GM12878 (cell line): Measurements from ENCODE around the gene NHSL2. TPM values are rescaled to one million over a fixed set of nuclear protein-coding genes. Genes with fewer than 3 reads are reported as not detected.

Experiments
- ATAC-seq: fragments of 200-7000 bp; cut with Tn5 transposase; 3 replicates; pipeline ENCODE4 v1.9.1; 2020; ENCODE audit warnings: mild to moderate bottlenecking, moderate library complexity
- BruUV-seq: library from RNA; stranded (reverse); fragments of 400-500 nt; replicated peaks from 2 replicates; lab custom pipeline; 2021; lab: Mats Ljungman, UMichigan
- CTCF ChIA-PET: fragments of 300-600 bp; sonication (Branson Sonifier 250); formaldehyde crosslinking; extraction: SDS; loops from one replicate; lab custom pipeline; 2021; ENCODE audit warnings: inconsistent platforms; lab: Yijun Ruan, JAX
- POLR2A ChIA-PET: fragments of 350-600 bp; formaldehyde crosslinking; extraction: SDS; loops from one replicate; lab custom pipeline; 2021; ENCODE audit warnings: inconsistent platforms; lab: Charles Lee
- RAD21 ChIA-PET: fragments of 300-600 bp; sonication (Branson Sonifier 250); formaldehyde crosslinking; loops from one replicate; lab custom pipeline; 2023; ENCODE audit warnings: antibody characterized with exemption; ENCODE audit not compliant: unreplicated experiment; lab: Charles Lee
- SMC1A ChIA-PET: fragments of 300-600 bp; sonication (Branson Sonifier 250); formaldehyde crosslinking; loops from one replicate; lab custom pipeline; 2023; ENCODE audit not compliant: unreplicated experiment, uncharacterized antibody; lab: Charles Lee
- DNase-seq: peaks from one replicate; pipeline ENCODE4 v3.0.0-alpha.2; 2011; ENCODE audit warnings: low read depth, low spot score
- FAIRE-seq: peaks from 3 replicates; lab custom pipeline; 2011; peaks lifted over from hg19 to GRCh38; lab: Jason Lieb, UNC
- H2AFZ ChIP-seq: 2 replicates; pipeline ENCODE4 v1.6.0; 2011; ENCODE audit warnings: low read depth, low read length, control low read depth; ENCODE audit not compliant: control insufficient read depth
- H3K27ac ChIP-seq: 2 replicates; pipeline ENCODE4 v1.5.1; 2011; ENCODE audit warnings: control low read depth; ENCODE audit not compliant: control insufficient read depth, insufficient read depth
- H3K27me3 ChIP-seq, 2 experiments: replicated peaks in 1 of 2; 2 replicates each; pipeline versions ENCODE4 v1.6.0 to v1.6.1; 2011; ENCODE audit warnings: low read length in 1 of 2; ENCODE audit not compliant: control insufficient read depth in 2 of 2, insufficient read depth in 2 of 2
- H3K36me3 ChIP-seq, 2 experiments: 2 replicates each; pipeline ENCODE4 v1.5.1; 2011; ENCODE audit warnings: low read length in 1 of 2; ENCODE audit not compliant: control insufficient read depth in 2 of 2, insufficient read depth in 2 of 2
- H3K4me1 ChIP-seq: 2 replicates; pipeline ENCODE4 v1.6.1; 2011; ENCODE audit warnings: mild to moderate bottlenecking, low read length, moderate library complexity, mixed read lengths; ENCODE audit not compliant: control insufficient read depth, insufficient read depth
- H3K4me2 ChIP-seq: 2 replicates; pipeline ENCODE4 v1.6.0; 2011; ENCODE audit warnings: control low read depth; ENCODE audit not compliant: control insufficient read depth, insufficient read depth
- H3K4me3 ChIP-seq: fragments of 200-600 bp; sonication (generic); 2 replicates; pipeline ENCODE4 v1.5.1; 2016
- H3K79me2 ChIP-seq: 2 replicates; pipeline ENCODE4 v1.6.0; 2011; ENCODE audit warnings: low read length; ENCODE audit not compliant: control insufficient read depth, insufficient read depth
- H3K9ac ChIP-seq: 2 replicates; pipeline ENCODE4 v1.8.0; 2011; ENCODE audit warnings: low read length, control low read depth, mixed read lengths; ENCODE audit not compliant: control insufficient read depth, insufficient read depth
- H3K9me3 ChIP-seq: replicated peaks from 3 replicates; pipeline ENCODE4 v1.5.1; 2011; ENCODE audit warnings: mild to moderate bottlenecking, low read length; ENCODE audit not compliant: control insufficient read depth, insufficient read depth
- H4K20me1 ChIP-seq: 2 replicates; pipeline ENCODE4 v1.6.0; 2011; ENCODE audit not compliant: control insufficient read depth, insufficient read depth
- ASH2L ChIP-seq: fragments of 300-600, 200-600 bp; sonication (generic); IDR thresholded peaks from 2 replicates; pipeline ENCODE4 v1.6.1; 2017; ENCODE audit warnings: low read depth, mild to moderate bottlenecking, borderline replicate concordance
- BRCA1 ChIP-seq: IDR thresholded peaks from 2 replicates; pipeline ENCODE4 v1.6.1; 2011; ENCODE audit warnings: low read depth, low read length, improper control_type of control experiment
- CREB1 ChIP-seq: IDR thresholded peaks from 2 replicates; pipeline ENCODE4 v1.6.1; 2012; ENCODE audit warnings: low read depth, mild to moderate bottlenecking, inconsistent platforms
- E4F1 ChIP-seq: fragments of 450-650 bp; IDR thresholded peaks from 2 replicates; pipeline ENCODE4 v1.6.1; 2018; ENCODE audit warnings: borderline replicate concordance, mild to moderate bottlenecking; ENCODE audit not compliant: partially characterized antibody
- EED ChIP-seq: sonication (generic); IDR thresholded peaks from 2 replicates; pipeline ENCODE4 v1.6.1; 2016; ENCODE audit warnings: antibody characterized with exemption, low read depth
- FOS ChIP-seq: IDR thresholded peaks from 3 replicates; pipeline ENCODE4 v1.6.1; 2011; ENCODE audit warnings: borderline replicate concordance; ENCODE audit not compliant: insufficient read length; ENCODE audit errors: extremely low read depth
- FOXK2 ChIP-seq: fragments of 450-650 bp; IDR thresholded peaks from 2 replicates; pipeline ENCODE4 v1.6.1; 2017; ENCODE audit warnings: mild to moderate bottlenecking, moderate library complexity
- FOXM1 ChIP-seq: IDR thresholded peaks from 2 replicates; pipeline ENCODE4 v1.6.1; 2012; ENCODE audit warnings: low read depth, mild to moderate bottlenecking, inconsistent platforms, low read length, moderate library complexity
- GATAD2B ChIP-seq: fragments of 450-650 bp; conservative IDR thresholded peaks from 2 replicates; pipeline ENCODE4 v1.6.1; 2017; ENCODE audit warnings: low read depth, mild to moderate bottlenecking, moderate library complexity
- KDM1A ChIP-seq: fragments of 200-600 bp; sonication (generic); IDR thresholded peaks from 2 replicates; pipeline ENCODE4 v1.6.1; 2016; ENCODE audit warnings: borderline replicate concordance
- KLF5 ChIP-seq: fragments of 450-650 bp; IDR thresholded peaks from 2 replicates; pipeline ENCODE4 v1.6.1; 2014; ENCODE audit warnings: mild to moderate bottlenecking; ENCODE audit not compliant: partially characterized antibody
- NFYA ChIP-seq: IDR thresholded peaks from 2 replicates; pipeline ENCODE4 v1.6.1; 2011; ENCODE audit warnings: low read depth, mild to moderate bottlenecking, low read length, improper control_type of control experiment, borderline replicate concordance
- NR2C1 ChIP-seq: fragments of 450-650 bp; IDR thresholded peaks from 2 replicates; pipeline ENCODE4 v1.6.1; 2017; ENCODE audit warnings: antibody characterized with exemption, mild to moderate bottlenecking, moderate library complexity
- SIX5 ChIP-seq: IDR thresholded peaks from 2 replicates; pipeline ENCODE4 v1.6.1; 2011; ENCODE audit warnings: mild to moderate bottlenecking, low read depth, low read length, moderate library complexity; ENCODE audit not compliant: severe bottlenecking
- WGBS: methylation state at CpG from one replicate; pipeline ENCODE4 v1.1.6; 2016; ENCODE audit warnings: low lambda C conversion rate; ENCODE audit not compliant: insufficient replicate concordance, insufficient coverage; ENCODE audit errors: missing lambda C conversion rate; 5-methylcytosine and 5-hydroxymethylcytosine counted together
- in situ Hi-C: fragments of 300-500 bp; cut with MboI; formaldehyde crosslinking; loops from 9 replicates; pipeline ENCODE4 v1.14.3; 2018; ENCODE audit warnings: mixed read lengths
- intact Hi-C: fragments of 100-400 bp; cut with micrococcal nuclease; formaldehyde crosslinking; loops from one replicate; pipeline ENCODE4 v1.14.2; 2022; ENCODE audit not compliant: unreplicated experiment
- polyA plus RNA-seq, 11 experiments: library from polyadenylated mRNA; depleted of rRNA in 4 of 11; unstranded in 6 of 11; stranded (reverse) in 5 of 11; fragments of >200 nt; fragmentation: Nextera tagmentation in 4 of 11; fragmentation: Illumina TruSeq in 1 of 11; extraction: Ambion mirVana in 4 of 11; extraction: Trizol in 1 of 11; gene quantifications; 1 replicate in 1 of 11; 2 replicates in 10 of 11; pipeline versions ENCODE4 v1.2.1 to v1.2.3, GENCODE V29; 2011 to 2016; ENCODE audit warnings: inconsistent platforms in 2 of 11, missing spikeins in 2 of 11, low read depth in 1 of 11
- total RNA-seq, 4 experiments: library from RNA; depleted of rRNA in 3 of 4; stranded (reverse); fragments of >200 nt in 3 of 4; fragmentation: Illumina TruSeq in 1 of 4; extraction: Trizol in 1 of 4; gene quantifications; 2 replicates each; pipeline versions ENCODE4 v1.2.1 to v1.2.3, GENCODE V29; 2013 to 2021
- TF ChIP-seq, protein P1 (sequence below): IDR thresholded peaks from 2 replicates; pipeline ENCODE4 v1.6.1; 2011; ENCODE audit warnings: borderline replicate concordance, low read depth, mild to moderate bottlenecking, moderate library complexity, low read length; ENCODE audit not compliant: insufficient read depth, poor library complexity, severe bottlenecking
- TF ChIP-seq, protein P2 (sequence below): IDR thresholded peaks from 2 replicates; pipeline ENCODE4 v1.6.1; 2011; ENCODE audit warnings: low read depth, mild to moderate bottlenecking, low read length, moderate library complexity, borderline replicate concordance; ENCODE audit errors: extremely low read depth
- TF ChIP-seq, protein P3 (sequence below): IDR thresholded peaks from 2 replicates; pipeline ENCODE4 v1.6.1; 2012; ENCODE audit warnings: low read depth, low read length, improper control_type of control experiment

NHSL2 gene
- total and polyA plus RNA-seq, 10 of the 15 experiments (the other 5 are each of a cell fraction or from before 2014, with no cell fraction given), result 0.05 to 0.53 (median 0.07) TPM; not detected in 2

DNA sequence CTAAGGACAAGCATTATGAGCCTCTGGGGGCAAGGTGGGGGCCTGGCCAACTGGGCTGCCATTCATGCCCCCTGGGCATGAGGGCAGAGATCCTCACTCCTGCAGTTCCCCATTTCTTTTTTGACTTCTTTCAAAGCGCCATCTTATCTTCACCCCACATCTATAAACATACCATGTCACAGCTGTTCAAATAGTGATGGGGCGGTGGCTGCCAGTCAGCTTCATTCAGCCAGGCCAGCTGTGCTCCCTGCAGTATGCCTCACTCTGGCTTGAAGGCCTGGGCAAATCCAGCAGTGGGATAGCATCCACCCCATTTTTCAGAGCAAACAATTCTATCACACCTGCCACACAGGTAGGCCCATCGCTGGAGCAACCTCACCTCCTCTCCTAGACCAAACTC, 85.5 kb downstream of the NHSL2 start:
- in situ Hi-C loops, result loop anchor here (5.0 kb wide), 1 partner anchor 131 kb away; no protein-coding TSS in a partner anchor
- ChIA-PET POLR2A (no interaction called here), CTCF (interaction anchor here (1.2 kb wide), 1 partner anchor 26 kb away, joined by 3 read pairs; no protein-coding TSS in a partner anchor)

More for the DNA sequence above, 85.5 kb downstream of the NHSL2 start:
- Histone ChIP-seq H2AFZ (no peak overlapping the region), H4K20me1 (no peaks in the 10 kb centered on the region), H3K9me3 (no peaks in the 10 kb centered on the region), H3K79me2 (no peaks in the 10 kb centered on the region), H3K4me3 (no peak overlapping the region), H3K4me1 (no peaks in the 10 kb centered on the region), H3K9ac (no peak overlapping the region), H3K4me2 (no peak overlapping the region), H3K36me3 (no peaks in the 10 kb centered on the region), H3K27me3 (no peaks in the 10 kb centered on the region; a peak in 1 of 4 replicates), H3K27ac (no peak overlapping the region)
- DNase-seq (no peak), ATAC-seq (no peak), FAIRE-seq (no peak)
- no peak for TF ChIP-seq BRCA1
- TF ChIP-seq FOXM1, result no peak
- no peak for TF ChIP-seq GATAD2B
- TF ChIP-seq, protein P1, sequence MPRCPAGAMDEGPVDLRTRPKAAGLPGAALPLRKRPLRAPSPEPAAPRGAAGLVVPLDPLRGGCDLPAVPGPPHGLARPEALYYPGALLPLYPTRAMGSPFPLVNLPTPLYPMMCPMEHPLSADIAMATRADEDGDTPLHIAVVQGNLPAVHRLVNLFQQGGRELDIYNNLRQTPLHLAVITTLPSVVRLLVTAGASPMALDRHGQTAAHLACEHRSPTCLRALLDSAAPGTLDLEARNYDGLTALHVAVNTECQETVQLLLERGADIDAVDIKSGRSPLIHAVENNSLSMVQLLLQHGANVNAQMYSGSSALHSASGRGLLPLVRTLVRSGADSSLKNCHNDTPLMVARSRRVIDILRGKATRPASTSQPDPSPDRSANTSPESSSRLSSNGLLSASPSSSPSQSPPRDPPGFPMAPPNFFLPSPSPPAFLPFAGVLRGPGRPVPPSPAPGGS, result no peak
- TF ChIP-seq NR2C1, result no peak
- no peak for TF ChIP-seq SIX5
- TF ChIP-seq FOXK2, result no peak
- TF ChIP-seq EED, result no peak
- TF ChIP-seq, protein P2, sequence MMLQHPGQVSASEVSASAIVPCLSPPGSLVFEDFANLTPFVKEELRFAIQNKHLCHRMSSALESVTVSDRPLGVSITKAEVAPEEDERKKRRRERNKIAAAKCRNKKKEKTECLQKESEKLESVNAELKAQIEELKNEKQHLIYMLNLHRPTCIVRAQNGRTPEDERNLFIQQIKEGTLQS, result no peak
- no peak for TF ChIP-seq ASH2L
- no peak for TF ChIP-seq CREB1
- TF ChIP-seq KLF5, result no peak
- no peak for TF ChIP-seq KDM1A
- no peak for TF ChIP-seq FOS
- TF ChIP-seq NFYA, result no peak
- TF ChIP-seq E4F1, result no peak
- TF ChIP-seq, protein P3, sequence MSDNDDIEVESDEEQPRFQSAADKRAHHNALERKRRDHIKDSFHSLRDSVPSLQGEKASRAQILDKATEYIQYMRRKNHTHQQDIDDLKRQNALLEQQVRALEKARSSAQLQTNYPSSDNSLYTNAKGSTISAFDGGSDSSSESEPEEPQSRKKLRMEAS, result no peak
- ChIA-PET RAD21 (no interaction called here), SMC1A (no interaction called here)
- no TSS peak for BruUV-seq
- whole genome bisulfite sequencing, result 26% methylated on average over 3 of the region's 3 CpGs
- intact Hi-C loops, result no loop called here
